Gastroesophageal sphincter (tissue), 3 donors: ENCODE results near the gene MRPL40.

ENCODE experiments used
- CTCF ChIP-seq, 4 experiments: fragments of 200-600 bp in 2 of 4; fragments of 450-650 bp in 2 of 4; sonication (generic) in 1 of 4; IDR thresholded peaks; one replicate each; pipeline ENCODE4 v1.5.1; 2017 to 2019; ENCODE audit warnings: antibody characterized with exemption in 4 of 4, mild to moderate bottlenecking in 2 of 4, moderate library complexity in 2 of 4
- EP300 ChIP-seq: sonication (generic); formaldehyde crosslinking; IDR thresholded peaks from one replicate; pipeline ENCODE4 v1.6.1; 2017; ENCODE audit warnings: antibody characterized with exemption, mild to moderate bottlenecking
- POLR2A ChIP-seq, 2 donors: fragments of 450-650 bp; IDR thresholded peaks; one replicate each; pipeline ENCODE4 v1.6.1; 2017; ENCODE audit warnings: antibody characterized with exemption in 2 of 2, mild to moderate bottlenecking in 2 of 2, moderate library complexity in 1 of 2
- POLR2AphosphoS5 ChIP-seq: sonication (generic); formaldehyde crosslinking; IDR thresholded peaks from one replicate; pipeline ENCODE4 v1.6.1; 2017; ENCODE audit warnings: antibody characterized with exemption

- no peak for TF ChIP-seq POLR2AphosphoS5
- TF ChIP-seq CTCF (IDR thresholded peaks at IDR 0.05), result no peak
- no peak for TF ChIP-seq POLR2A (IDR thresholded peaks at IDR 0.05)
- TF ChIP-seq EP300, result no peak
These were observed 39.9 kb downstream of the MRPL40 start for GRCh38 chr22:19472233-19472632.
